ENCODE data around the gene PDE9A. TPM values are rescaled to one million over a fixed set of nuclear protein-coding genes. Genes with fewer than 3 reads are reported as not detected.

Gene PDE9A
- total and polyA plus RNA-seq, 2 of the 4 experiments (the other 2 are of a cell fraction) = 0.89 to 0.90 TPM

DNA sequence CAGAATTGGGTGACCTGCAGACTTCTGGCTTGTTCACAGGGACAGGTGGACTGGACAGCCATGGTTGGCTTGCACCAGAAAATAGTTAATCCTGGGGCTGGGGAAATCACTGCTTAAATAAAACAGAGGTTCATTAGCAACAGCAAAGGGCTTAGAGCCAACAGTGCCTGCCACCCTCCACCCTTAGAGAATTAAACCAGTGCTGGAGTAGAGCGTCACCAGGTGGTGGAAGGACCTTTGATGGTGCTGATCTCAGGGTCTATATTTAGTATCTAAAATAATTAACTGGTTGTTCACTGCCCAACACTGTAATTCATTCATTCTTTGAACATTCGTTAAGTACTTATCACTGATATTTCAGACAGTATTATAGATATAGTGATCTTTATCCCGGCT is 34.7 kb upstream of the PDE9A start:
- no peaks in the 10 kb centered on the region for H4K20me1 ChIP-seq (ENCODE audit: insufficient read depth, low read length)
- no peaks in the 10 kb centered on the region for H3K4me1 ChIP-seq (ENCODE audit: control insufficient read depth, insufficient read depth, low read length)
- no peaks in the 10 kb centered on the region for H3K36me3 ChIP-seq (ENCODE audit: control insufficient read depth, insufficient read depth, low read length)
- no peak overlapping the region for H3K9ac ChIP-seq (ENCODE audit: low read depth, low read length)
- no peaks in the 10 kb centered on the region for H3K79me1 ChIP-seq (ENCODE audit: low read depth in 1 of 2, low read length in 2 of 2)
- H2AFZ ChIP-seq (replicated peaks; ENCODE audit: low read length, poor library complexity) = no peak overlapping the region
- no peaks in the 10 kb centered on the region for H3K9me3 ChIP-seq (ENCODE audit: control insufficient read depth, insufficient read depth, low read length)
- H2BK15ac ChIP-seq (ENCODE audit: low read depth, low read length) = no peak overlapping the region
- H3K27ac ChIP-seq (ENCODE audit: insufficient read depth, low read length) = no peak overlapping the region
- no peak overlapping the region for H3K4me2 ChIP-seq (ENCODE audit: low read depth, low read length)
- BruUV-seq (replicated peaks) = no TSS peak
- in situ Hi-C loops (cut with MboI; ENCODE audit: low sequenced_read_pairs) = no loop called here
- H2AK9ac ChIP-seq (replicated peaks; ENCODE audit: low read depth, low read length, poor library complexity) = no peak overlapping the region
- H2BK5ac ChIP-seq (ENCODE audit: low read depth, low read length, poor library complexity, severe bottlenecking) = no peak overlapping the region
- intact Hi-C loops (cut with micrococcal nuclease) = no loop called here
- no peak overlapping the region for H2BK120ac ChIP-seq (ENCODE audit: low read depth, low read length)
- no peak overlapping the region for H2AK5ac ChIP-seq (ENCODE audit: low read depth, low read length)
- ChIA-PET CTCF (no interaction called here), POLR2A (ENCODE audit: unreplicated experiment) (no interaction called here)
- no peak overlapping the region for H3K56ac ChIP-seq (ENCODE audit: extremely low read depth, insufficient read depth, low read length)
- H3K14ac ChIP-seq (replicated peaks; ENCODE audit: low read depth, low read length) = no peak overlapping the region
- H3K18ac ChIP-seq (ENCODE audit: low read depth, low read length) = no peak overlapping the region
- H4K5ac ChIP-seq (ENCODE audit: low read depth, low read length) = no peak overlapping the region
- no peak overlapping the region for H4K91ac ChIP-seq (ENCODE audit: insufficient read depth, low read depth, low read length)
- TF ChIP-seq MXI1 (IDR thresholded peaks at IDR 0.05; ENCODE audit: borderline replicate concordance, low read depth, low read length) (no peak), MAFK (IDR thresholded peaks at IDR 0.05; ENCODE audit: low read depth, low read length) (no peak)
- dilution Hi-C loops (cut with HindIII; ENCODE audit: low sequenced_read_pairs, unreplicated experiment) = no loop called here
- H4K8ac ChIP-seq (ENCODE audit: low read depth in 2 of 2, low read length in 2 of 2) = no peak overlapping the region
- ATAC-seq (ENCODE audit: low read depth) = no peak
- H3K23ac ChIP-seq (ENCODE audit: low read depth, low read length) = no peak overlapping the region
- H3K4me3 ChIP-seq (ENCODE audit: insufficient read depth, low read depth, low read length) = no peak overlapping the region
- peaks cover 38% of the 10 kb centered on the region for H3K27me3 ChIP-seq (ENCODE audit: control insufficient read depth, insufficient read depth, low read length)
- no peaks in the 10 kb centered on the region for H3K9me1 ChIP-seq (ENCODE audit: insufficient read depth, low read length)
- no peak overlapping the region for H2BK20ac ChIP-seq (ENCODE audit: low read depth, low read length)
- H3K4ac ChIP-seq (ENCODE audit: low read depth, low read length) = no peak overlapping the region
- WGBS, 2 experiments (ENCODE audit: extremely low coverage in 2 of 2, insufficient read length in 1 of 2) = no CpG with 5 or more reads among the region's 3 CpGs
- DNase-seq = no peak
